DLD1 (cell line): ENCODE results near the gene CDC42SE2.
"Not testable (repeated sequence)": the region's sequence is repeated elsewhere in the genome, so short reads cannot be mapped to it uniquely, and the experiment has no call there.

Experiments used
- in situ Hi-C: cut with HindIII; loops from 2 replicates; pipeline ENCODE4 v1.10.0; 2017; ENCODE audit warnings: low sequenced_read_pairs

CDC42SE2 gene

DNA sequence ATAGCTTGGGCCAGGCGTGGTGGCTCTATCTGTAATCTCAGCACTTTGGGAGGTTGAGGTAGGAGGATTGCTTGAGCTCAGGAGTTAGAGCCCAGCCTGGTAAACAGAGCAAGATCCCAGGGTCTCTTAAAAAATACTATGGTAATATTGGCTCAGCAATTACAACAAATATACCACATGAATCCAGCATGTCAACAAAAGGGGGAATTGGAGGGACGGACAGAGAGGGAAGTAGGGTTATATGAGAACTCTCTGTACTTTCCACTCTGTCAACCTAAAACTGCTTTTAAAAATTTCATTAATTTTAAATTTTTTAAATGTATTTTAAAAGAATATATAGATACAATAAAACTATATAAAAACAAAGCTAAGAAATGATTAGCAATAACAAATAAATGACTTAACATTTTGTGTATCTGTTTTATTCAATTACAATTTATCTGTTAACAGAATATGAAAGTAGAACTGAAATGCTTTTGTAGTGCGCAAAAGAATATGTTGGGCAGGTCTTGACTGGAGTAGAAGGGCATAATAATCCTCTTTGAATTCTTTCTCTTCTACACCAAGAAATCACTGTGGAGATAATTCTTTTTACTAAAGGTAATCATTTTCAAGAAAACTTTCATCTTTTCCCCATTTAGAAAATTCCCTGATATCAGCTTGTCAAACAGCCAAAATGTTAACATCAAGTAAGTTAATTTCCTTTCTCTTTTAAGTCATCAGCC lies 12.9 kb upstream of the CDC42SE2 start:
- in situ Hi-C loops: no loop called here

DNA sequence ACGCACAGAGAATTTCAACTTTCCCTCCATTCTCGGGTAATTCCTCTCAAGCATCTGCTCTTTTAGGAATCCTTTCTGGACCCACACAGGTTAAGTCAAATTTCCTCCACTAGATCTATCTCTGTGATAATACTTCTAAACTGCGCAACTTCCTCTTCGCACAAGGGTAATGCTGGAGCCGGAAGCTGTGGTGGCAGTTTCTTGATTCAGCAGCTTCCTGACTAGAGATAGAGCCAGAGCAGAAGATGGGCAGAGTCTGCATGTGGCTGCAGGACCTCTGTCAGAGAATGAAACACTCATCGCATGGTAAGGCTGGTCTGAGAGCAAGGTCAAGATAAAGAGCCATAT lies 11.1 kb upstream of the CDC42SE2 start:
- in situ Hi-C loops: no loop called here

DNA sequence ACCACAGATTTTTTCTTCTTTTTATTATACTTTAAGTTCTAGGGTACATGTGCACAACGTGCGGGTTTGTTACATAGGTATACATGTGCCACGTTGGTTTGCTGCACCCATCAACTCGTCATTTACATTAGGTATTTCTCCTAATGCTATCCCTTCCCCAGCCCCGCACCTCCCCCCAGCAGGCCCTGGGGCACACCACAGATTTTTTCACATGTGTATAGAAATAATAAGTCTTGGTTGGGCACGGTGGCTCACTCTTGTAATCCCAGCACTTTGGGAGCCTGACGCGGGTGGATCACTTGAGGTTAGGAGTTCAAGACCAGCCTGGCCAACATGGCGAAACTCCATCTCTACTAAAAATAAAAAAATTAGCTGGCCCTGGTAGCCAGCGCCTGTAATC lies 9.8 kb upstream of the CDC42SE2 start:
- in situ Hi-C loops: not testable (repeated sequence)

DNA sequence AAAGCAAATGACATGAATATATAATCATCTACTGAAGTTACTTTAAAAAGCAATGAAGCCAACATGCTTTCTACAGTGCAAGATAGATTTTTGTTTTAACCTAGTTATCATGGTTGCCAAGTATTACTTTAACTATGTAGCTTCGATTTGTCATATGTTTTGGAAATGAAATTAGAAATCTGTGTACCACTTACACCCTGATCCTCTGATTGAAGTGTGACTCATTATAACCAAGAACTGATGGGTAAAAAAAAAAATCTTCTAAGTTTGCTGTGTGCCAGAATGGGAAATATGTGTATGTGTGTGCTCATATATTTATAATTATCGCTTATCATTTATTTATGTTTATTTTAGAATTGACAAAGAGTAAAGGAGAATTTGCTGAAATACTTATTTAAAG lies 9.1 kb upstream of the CDC42SE2 start:
- in situ Hi-C loops: no loop called here

DNA sequence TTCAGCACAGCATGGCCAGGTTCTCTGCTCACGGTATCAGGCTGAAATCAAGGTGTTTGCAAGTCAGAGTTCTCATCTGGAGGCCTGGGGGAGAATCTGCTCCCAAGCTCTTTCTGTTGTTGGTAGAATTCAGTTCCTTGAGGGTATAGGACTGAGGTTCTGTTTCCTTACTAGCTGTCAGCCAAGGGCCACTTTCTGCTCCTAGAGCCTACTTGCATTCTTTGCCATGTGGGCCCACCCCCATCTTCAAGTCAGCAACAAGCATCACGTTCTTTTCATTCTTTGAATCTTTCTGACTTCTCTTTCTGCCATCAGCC lies 7.4 kb upstream of the CDC42SE2 start:
- in situ Hi-C loops: no loop called here

DNA sequence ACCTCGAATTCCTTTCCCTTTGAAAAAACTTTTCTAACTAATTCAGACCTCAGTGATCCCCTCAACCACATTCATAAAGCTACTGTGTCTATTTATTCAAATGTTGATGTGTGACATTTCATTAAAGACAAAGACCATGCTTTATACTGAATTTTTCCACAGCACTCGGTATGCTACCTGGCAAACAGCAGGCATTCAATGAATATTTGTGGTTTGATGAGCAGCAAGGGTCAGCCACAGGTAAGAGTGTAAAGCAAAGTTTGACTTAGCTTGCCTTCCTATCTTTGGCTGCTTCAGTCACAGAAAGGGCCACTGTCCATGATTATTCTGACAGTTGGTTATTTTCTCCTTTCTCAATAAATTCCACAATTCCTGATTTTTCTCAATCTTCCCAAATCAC lies 5.1 kb upstream of the CDC42SE2 start:
- in situ Hi-C loops: no loop called here

DNA sequence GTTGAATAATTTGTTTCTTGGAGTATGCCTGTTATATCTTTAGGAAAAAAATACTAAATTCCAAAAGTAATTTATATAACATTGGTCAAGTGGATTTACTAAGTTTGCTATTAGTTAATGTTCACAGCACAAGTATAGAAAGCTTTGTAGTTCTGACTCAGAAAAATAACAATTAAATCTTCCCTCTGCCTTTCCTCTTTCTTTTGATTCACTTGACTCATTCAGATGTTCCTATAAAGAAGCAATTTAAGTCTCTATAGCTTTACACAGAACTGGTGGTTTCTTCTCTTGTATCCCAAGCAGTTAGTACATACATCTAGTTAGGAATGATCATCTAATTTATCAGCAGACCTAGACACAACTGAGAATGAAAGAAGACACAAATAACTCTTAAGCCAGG lies 4.5 kb upstream of the CDC42SE2 start:
- in situ Hi-C loops: no loop called here

DNA sequence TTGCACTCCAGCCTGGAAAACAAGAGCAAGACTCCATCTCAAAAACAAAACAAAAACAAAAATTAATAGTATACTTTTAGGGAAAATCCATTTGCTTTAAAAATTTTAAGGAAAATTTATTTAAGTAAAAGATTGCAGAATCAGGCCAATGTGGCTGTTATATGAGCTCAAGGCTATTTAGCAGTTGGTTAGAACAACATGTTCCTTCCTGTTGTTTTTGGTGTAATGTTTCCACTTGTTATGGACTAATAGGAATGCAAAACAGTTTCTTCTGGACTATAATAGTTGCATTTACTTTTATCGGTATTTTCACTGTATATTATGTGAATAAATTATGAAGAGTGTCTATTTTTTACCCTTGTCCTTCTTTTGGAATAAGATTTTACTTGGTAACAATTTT lies 3.0 kb upstream of the CDC42SE2 start:
- in situ Hi-C loops: no loop called here

DNA sequence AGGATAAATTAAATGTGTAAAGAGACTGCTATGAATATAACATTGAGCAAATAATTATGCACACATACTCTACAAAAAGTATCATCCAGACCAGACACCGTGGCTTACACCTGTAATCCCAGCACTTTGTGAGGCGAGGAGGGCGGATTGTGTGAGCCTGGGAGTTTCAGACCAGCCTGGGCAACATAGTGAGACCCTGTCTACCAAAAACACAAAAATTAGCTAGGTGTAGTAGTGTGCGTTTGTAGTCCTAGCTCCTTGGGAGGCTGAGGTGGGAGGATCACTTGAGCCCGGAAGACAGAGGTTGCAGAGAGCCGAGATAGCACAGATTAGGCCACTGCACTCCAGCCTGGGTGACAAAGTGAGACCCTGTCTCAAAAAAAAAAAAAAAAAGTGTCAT lies 2.4 kb upstream of the CDC42SE2 start:
- in situ Hi-C loops: no loop called here

DNA sequence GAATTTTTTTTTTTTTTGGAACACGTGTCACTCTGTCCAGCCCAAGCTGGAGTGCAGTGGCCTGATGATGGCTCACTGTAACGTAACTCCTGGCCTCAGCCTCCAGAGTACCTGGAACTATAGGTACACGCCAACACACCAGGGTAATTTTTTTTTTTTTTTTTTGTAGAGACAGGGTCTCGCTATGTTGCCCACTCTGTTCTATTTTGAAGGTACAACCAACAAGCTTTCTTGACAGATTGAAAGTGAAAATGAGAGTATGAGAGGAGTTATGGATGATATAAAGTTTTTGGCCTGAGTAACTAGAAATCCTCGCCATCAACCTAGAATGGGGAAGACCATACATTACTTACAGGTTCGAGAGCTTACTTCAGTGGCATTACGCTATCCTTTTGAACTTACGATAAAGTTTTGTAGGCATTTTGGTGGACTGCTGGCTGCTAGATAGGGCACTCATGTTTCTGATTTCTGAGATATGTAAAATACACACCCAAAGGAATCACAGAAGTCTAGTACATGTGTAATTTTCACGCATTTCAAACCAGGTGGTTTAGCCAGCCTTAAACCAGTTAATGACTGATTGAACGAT lies 806 bp upstream of the CDC42SE2 start:
- in situ Hi-C loops: no loop called here

DNA sequence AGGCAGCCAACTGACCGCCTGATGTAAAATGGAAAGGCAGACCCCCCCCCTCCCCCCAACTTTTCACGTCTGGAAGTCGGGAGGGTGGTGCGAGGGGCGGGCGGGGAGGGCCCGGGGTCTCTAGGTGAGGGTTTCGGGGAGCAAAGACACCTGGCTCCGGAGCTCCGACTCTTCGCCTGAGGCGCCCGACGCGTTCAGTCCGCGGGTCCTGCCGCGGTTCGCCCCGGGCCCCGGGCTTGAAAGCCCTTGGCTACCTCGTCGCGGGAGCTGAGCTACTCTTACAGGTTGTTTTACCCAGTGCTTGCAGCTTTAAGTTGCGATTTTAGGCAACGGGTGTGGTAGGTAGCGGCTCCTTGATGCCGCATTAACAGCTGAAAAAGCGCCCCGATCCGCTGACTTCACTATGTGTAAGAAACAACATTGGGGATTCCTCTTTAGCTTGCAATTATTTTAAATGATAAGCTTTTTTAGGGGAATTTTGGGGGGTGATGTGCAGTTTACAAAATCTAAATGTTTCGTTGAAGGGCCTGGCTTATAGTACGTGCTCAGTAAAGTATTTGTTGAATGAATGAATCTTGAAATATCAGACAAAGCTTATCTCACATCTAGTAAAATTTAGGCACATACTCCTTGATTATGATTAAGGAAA lies 722 bp downstream of the CDC42SE2 start:
- in situ Hi-C loops: no loop called here

DNA sequence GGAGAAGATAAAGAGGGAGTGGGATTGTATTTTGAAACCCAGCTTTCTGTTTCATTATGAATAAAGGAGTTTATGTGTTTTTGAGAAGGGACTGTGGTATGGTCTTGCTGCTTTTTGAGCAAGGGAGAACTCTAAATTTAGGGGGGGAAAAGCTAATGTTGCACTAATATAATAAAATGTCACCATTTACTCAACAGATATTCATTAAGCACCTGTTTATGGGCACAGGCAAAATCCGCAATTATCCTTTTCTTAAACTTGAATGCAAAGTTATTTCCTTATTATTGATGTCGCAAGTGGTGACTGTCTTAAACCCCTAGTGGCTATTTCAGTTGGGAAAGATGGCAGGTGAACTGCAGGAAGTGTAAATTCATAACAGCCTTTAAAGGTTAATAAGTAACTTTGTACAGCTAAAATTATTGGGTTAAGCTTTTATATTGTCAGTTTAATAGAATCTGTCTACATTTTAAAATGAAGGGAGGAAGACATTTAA lies 1.5 kb downstream of the CDC42SE2 start:
- in situ Hi-C loops: no loop called here

DNA sequence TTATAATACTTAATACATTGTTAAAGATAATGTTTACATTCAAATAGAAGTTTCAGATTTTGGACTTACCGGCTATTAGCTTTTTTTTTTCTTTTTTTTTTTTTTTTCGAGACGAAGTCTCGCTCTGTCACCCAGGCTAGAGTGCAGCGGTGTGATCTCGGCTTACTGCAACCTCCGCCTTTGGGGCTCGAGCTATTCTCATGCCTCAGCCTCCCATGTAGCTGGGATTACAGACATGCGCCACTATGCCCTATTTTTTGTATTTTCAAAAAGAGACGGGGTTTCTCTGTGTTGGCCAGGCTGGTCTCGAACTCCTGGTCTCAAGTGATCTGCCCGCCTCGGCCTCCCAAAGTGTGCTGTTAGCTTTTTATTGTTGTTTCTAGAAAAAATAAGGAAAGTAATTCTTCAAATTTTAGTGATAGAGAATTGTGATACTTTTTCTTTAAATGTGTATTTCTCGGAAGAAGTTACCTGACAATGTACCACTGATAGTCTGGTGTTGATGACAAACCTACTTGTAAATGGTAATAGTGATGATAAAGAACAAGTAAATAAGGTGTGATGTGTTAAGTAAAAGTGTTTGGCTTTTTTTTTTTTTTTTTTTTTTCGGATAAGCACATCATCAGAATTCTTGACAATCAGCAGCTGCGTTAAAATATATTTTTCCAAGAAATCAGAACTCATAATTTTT lies 2.7 kb downstream of the CDC42SE2 start:
- in situ Hi-C loops: no loop called here

DNA sequence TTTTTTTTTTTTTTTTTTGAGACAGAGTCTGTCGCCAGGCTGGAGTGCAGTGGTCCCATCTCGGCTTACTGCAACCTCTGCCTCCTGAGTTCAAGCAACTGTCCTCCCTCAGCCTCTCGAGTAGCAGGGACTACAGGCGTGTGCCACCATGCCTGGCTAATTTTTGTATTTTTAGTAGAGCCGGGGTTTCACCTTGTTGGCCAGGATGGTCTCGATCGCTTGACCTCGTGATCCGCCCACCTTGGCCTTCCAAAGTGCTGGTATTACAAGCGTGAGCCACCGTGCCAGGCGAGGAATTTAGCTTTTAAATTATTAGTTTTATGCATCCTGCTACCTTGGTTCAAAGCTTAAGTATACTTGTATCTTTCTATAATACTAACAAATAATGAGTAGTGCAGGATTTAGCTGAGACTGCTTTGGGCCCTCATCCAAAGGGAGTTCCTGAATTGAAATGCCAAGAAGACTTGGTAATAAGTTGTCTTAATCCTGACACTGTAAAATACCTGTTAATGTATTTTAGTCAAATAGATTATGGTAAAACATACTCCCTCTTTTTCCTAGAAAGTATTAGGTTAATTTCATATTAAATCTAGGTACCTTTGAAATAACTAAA lies 5.0 kb downstream of the CDC42SE2 start:
- in situ Hi-C loops: no loop called here

DNA sequence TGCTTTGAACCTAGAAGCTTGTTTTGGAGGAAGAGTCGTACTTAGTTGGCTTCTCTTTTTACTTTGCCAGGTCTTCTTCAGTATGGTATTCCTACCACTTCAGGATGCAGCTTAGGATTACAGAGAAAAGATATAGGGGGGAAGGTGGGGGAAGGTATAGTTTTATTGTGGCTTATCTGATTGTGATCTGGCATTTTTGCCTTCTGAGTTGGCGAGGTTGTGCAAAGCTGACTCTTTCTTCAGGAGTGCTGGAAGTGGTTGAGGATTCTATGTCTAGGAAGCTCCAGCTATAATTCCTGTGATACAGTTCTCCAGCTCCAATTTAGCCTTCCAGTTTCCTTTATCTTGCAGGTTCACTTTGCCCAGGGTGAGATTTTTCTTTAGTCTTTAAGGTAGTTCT lies 7.0 kb downstream of the CDC42SE2 start:
- in situ Hi-C loops: no loop called here

DNA sequence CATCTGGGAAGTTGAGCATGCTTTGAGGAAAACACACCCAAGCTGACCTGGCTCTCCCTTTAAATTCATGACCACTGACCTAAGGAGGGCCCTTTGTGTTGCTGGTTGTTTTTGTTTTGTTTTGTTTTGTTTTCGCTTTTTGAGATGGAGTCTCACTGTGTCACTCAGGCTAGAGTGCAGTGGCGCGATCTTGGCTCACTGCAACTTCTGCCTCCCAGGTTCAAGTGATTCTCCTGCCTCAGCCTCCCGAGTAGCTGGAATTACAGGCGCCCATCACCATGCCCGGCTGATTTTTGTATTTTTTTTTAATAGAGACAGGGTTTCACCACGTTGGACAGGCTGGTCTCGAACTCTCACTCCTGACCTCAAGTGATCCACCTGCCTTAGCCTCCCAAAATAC lies 8.0 kb downstream of the CDC42SE2 start:
- in situ Hi-C loops: not testable (repeated sequence)

DNA sequence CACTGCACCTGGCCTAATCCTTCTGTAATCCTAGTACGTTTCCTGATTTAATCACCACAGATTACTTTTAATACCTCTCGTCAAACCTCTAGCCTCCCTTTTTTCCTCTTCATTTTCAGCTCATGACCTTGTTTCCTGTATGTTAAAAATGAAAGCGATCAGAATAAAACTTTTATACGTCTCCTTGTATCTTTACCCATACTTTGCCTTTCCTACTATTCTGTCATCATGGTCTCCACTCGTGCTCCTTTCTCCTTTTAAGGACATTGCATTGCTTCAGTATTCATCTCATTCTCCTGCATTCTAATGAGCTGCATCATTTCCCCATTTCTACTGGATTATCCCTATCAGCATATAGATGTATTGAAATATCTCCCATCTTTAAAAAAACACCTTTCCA lies 8.5 kb downstream of the CDC42SE2 start:
- in situ Hi-C loops: no loop called here

DNA sequence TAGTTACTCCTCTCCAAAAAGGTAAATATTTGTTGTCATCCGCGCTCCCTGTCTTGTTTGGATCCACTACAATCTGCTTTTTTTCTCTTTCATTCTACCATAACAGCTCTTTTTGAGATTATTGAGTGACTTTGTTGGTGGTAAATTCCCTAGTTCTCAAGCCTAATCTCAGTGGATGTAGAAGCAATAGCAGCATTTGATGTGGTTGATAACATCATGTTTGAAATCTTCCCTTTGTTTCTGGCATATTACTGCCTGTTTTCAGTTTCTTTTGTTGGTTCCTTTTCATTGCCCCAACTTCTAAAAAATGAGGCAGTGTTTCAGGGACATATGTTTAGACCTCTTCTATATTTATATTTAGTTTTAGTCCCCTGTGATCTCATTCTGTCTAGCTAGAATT lies 8.9 kb downstream of the CDC42SE2 start:
- in situ Hi-C loops: no loop called here

DNA sequence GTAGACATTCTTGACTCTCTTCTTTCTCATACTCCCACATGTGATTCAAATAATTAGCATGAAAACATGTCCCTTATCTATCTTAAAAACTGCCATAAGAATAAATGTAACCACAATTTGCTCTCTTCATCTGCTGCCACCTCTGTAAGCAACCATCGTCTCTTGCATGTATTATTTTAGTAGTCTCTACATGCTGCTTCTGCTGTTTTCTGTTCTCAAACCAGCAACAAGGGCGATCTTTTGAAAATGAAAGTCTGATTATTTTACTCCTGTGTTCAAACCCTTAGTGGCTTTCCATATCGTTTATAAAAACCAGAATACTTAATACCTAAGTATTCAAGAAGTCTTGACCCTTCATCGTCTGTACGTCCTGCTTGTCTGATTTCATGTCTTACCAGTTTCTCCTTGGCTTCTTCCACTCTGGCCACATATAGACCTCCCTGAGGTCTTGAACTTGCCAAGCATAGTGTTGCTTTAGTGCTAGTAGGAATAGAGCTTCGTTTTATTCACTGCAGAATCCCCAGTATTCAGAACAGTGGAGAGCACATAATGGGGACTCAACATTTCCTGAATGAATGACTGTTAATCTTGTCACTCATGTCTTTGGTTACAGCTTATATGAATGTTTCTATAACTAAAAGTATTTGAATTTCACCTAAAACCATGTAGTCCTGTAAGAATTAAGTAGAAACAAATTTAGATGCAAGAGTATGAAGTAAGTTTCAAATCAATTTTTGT lies 10.6 kb downstream of the CDC42SE2 start:
- in situ Hi-C loops: no loop called here

DNA sequence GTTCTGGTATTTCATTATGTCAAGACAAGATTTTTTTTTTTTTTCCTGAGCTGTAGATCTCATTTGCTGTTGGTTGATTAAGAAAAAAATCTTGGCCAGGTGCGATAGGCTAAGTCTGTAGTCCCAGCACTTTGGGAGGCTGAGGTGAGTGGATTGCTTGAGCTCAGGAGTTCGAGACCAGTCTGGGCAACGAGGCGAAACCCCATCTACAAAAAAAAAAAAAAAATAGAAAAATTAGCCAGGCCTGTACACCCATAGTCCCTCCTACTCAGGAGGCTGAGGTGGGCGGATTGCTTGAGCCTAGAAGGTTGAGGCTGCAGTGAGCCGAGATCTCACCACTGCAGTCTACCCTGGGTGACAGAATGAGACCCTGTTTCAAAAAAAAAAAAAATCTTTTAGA lies 12.2 kb downstream of the CDC42SE2 start:
- in situ Hi-C loops: no loop called here

DNA sequence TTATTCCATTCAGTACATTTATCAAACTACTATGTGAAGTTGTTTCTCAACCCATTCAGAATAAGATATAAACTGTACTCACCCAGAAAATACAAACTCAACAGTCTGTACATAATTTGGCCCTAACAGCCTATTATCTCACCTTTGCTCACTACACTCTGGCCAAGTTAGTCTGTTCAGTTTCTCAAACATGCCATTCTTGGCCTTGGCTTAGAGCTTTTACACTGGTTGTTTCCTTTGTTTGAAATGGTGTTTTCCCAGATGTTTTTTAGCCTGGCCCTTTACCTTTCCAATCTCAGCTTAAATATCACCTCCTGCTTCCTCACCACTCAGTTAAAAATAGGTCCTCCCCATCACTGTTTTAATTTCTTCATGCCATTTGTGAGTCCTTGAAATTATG lies 13.6 kb downstream of the CDC42SE2 start:
- in situ Hi-C loops: no loop called here
